HepG2 (cell line): ENCODE results near the gene SLC43A3. TPM values are rescaled to one million over a fixed set of nuclear protein-coding genes. Genes with fewer than 3 reads are reported as not detected.

Source experiments
- ATAC-seq: fragments of 200-7000 bp; cut with Tn5 transposase; 3 replicates; pipeline ENCODE4 v1.9.1; 2020; ENCODE audit warnings: mild to moderate bottlenecking, moderate library complexity
- BruUV-seq: library from RNA; stranded (reverse); fragments of 400-500 nt; replicated peaks from 2 replicates; lab custom pipeline; 2021; lab: Mats Ljungman, UMichigan
- CTCF ChIA-PET: fragments of 300-600 bp; formaldehyde crosslinking; extraction: SDS; loops from one replicate; lab custom pipeline; 2021; ENCODE audit warnings: low total read pairs, inconsistent platforms, low intra/inter-chr PET ratio; lab: Yijun Ruan, JAX
- POLR2A ChIA-PET: fragments of 350-600 bp; sonication (Branson Sonifier 250); formaldehyde crosslinking; loops from one replicate; lab custom pipeline; 2020; ENCODE audit warnings: antibody characterized with exemption, inconsistent platforms; lab: Yijun Ruan, JAX
- DNase-seq: peaks from one replicate; pipeline ENCODE4 v3.0.0-alpha.2; 2015; ENCODE audit warnings: low spot score
- FAIRE-seq: peaks from 3 replicates; lab custom pipeline; 2011; peaks lifted over from hg19 to GRCh38; lab: Jason Lieb, UNC
- H2AFZ ChIP-seq: one replicate; pipeline ENCODE4 v1.6.1; 2011; ENCODE audit warnings: low read length, inconsistent platforms
- H3K27ac ChIP-seq: fragments of 300-600 bp; 3 replicates; pipeline ENCODE4 v1.8.0; 2011; ENCODE audit warnings: mixed run types, mild to moderate bottlenecking, mixed read lengths, low read length, inconsistent platforms; ENCODE audit not compliant: insufficient read depth; ENCODE audit errors: extremely low read length
- H3K27me3 ChIP-seq, 2 experiments: fragments of 200-600 bp in 1 of 2; 2 replicates in 1 of 2; 3 replicates in 1 of 2; pipeline versions ENCODE4 v1.6.0 to v1.8.0; 2011; ENCODE audit warnings: low read length in 2 of 2, mild to moderate bottlenecking in 2 of 2, moderate library complexity in 2 of 2, inconsistent platforms in 1 of 2; ENCODE audit not compliant: insufficient read depth in 2 of 2, control insufficient read depth in 1 of 2
- H3K36me3 ChIP-seq, 2 experiments: fragments of 200-600 bp in 1 of 2; replicated peaks in 1 of 2; 2 replicates in 1 of 2; 3 replicates in 1 of 2; pipeline versions ENCODE4 v1.5.1 to v1.8.0; 2011; ENCODE audit warnings: low read length in 2 of 2, inconsistent platforms in 1 of 2; ENCODE audit not compliant: insufficient read depth in 2 of 2, control insufficient read depth in 1 of 2
- H3K4me1 ChIP-seq: 2 replicates; pipeline ENCODE4 v1.5.1; 2012; ENCODE audit warnings: low read length, inconsistent platforms; ENCODE audit not compliant: insufficient read depth
- H3K4me2 ChIP-seq: 2 replicates; pipeline ENCODE4 v1.6.0; 2011; ENCODE audit warnings: low read depth, low read length, inconsistent platforms
- H3K4me3 ChIP-seq, 3 experiments: fragments of 200-600 bp in 1 of 3; sonication (generic), shearing (Covaris generic) in 1 of 3; replicated peaks in 1 of 3; 2 replicates each; pipeline ENCODE4 v1.5.1; 2011 to 2016; ENCODE audit warnings: low read length in 3 of 3, inconsistent platforms in 2 of 3, low read depth in 2 of 3, mild to moderate bottlenecking in 2 of 3, control low read depth in 1 of 3, mixed read lengths in 1 of 3; ENCODE audit not compliant: insufficient read depth in 1 of 3
- H3K79me2 ChIP-seq: one replicate; pipeline ENCODE4 v1.6.1; 2011; ENCODE audit warnings: low read length, inconsistent platforms; ENCODE audit not compliant: insufficient read depth
- H3K9ac ChIP-seq: 2 replicates; pipeline ENCODE4 v1.6.0; 2011; ENCODE audit warnings: mild to moderate bottlenecking, low read depth, low read length, inconsistent platforms; ENCODE audit not compliant: insufficient read depth
- H3K9me3 ChIP-seq: 2 replicates; pipeline ENCODE4 v1.5.1; 2012; ENCODE audit warnings: mild to moderate bottlenecking, low read length
- H4K20me1 ChIP-seq: 2 replicates; pipeline ENCODE4 v1.6.0; 2011; ENCODE audit warnings: inconsistent platforms, mild to moderate bottlenecking, low read length, moderate library complexity; ENCODE audit not compliant: insufficient read depth
- ARNT2 ChIP-seq: sonication (generic); formaldehyde crosslinking; IDR thresholded peaks from 2 replicates; pipeline ENCODE4 v1.8.0; 2022; ENCODE audit warnings: mild to moderate bottlenecking, low read depth, missing genetic modification reagents, moderate library complexity
- ATM ChIP-seq: fragments of 450-650 bp; IDR thresholded peaks from 2 replicates; pipeline ENCODE4 v1.7.1; 2017; ENCODE audit warnings: mild to moderate bottlenecking, borderline replicate concordance
- GPN1 ChIP-seq: sonication (generic); formaldehyde crosslinking; IDR thresholded peaks from 2 replicates; pipeline ENCODE4 v1.5.1; 2020; ENCODE audit warnings: missing genetic modification reagents, borderline replicate concordance
- ZNF567 ChIP-seq: sonication (generic); formaldehyde crosslinking; IDR thresholded peaks from 2 replicates; pipeline ENCODE4 v1.8.1; 2023; ENCODE audit warnings: mild to moderate bottlenecking, missing genetic modification reagents, borderline replicate concordance
- WGBS: methylation state at CpG from one replicate; pipeline ENCODE4 v1.1.6; 2017; ENCODE audit warnings: low lambda C conversion rate; 5-methylcytosine and 5-hydroxymethylcytosine counted together
- in situ Hi-C: cut with HindIII; loops from 2 replicates; pipeline ENCODE4 v1.10.0; 2017; ENCODE audit warnings: low pct_unique_long_range_greater_than_20kb; ENCODE audit not compliant: extremely low pct_ligation_motif_present
- intact Hi-C: fragments of 100-400 bp; cut with micrococcal nuclease; formaldehyde crosslinking; loops from one replicate; pipeline ENCODE4 v1.10.0; 2022; ENCODE audit not compliant: unreplicated experiment
- polyA plus RNA-seq, 8 experiments: library from polyadenylated mRNA; depleted of rRNA in 3 of 8; stranded (reverse) in 7 of 8; unstranded in 1 of 8; fragments of >200 nt; fragmentation: Illumina TruSeq in 4 of 8; extraction: Trizol in 4 of 8; gene quantifications; 2 replicates each; pipeline versions ENCODE4 v1.2.1 to v1.2.3, GENCODE V29; 2011 to 2016; ENCODE audit warnings: low read depth in 4 of 8, missing spikeins in 1 of 8, mixed read lengths in 1 of 8; ENCODE audit not compliant: insufficient read depth in 1 of 8
- total RNA-seq, 5 experiments: library from RNA; depleted of rRNA; stranded (reverse); fragments of >200 nt; fragmentation: Illumina TruSeq; extraction: Trizol; gene quantifications; 2 replicates each; pipeline ENCODE4 v1.2.3, GENCODE V29; 2016; ENCODE audit warnings: low read depth in 1 of 5
- TF ChIP-seq, protein P1 (sequence below): sonication (generic); formaldehyde crosslinking; IDR thresholded peaks from 2 replicates; pipeline ENCODE4 v1.5.0; 2020; ENCODE audit warnings: mild to moderate bottlenecking, missing genetic modification reagents, moderate library complexity
- TF ChIP-seq, protein P2 (sequence below): sonication (generic); formaldehyde crosslinking; IDR thresholded peaks from 2 replicates; pipeline ENCODE4 v1.5.0; 2020; ENCODE audit warnings: missing genetic modification reagents

Gene SLC43A3
- total and polyA plus RNA-seq, 2 of the 13 experiments (the other 11 are each of a cell fraction or from before 2014, with no cell fraction given), result 2.6 TPM; not detected in 1

DNA sequence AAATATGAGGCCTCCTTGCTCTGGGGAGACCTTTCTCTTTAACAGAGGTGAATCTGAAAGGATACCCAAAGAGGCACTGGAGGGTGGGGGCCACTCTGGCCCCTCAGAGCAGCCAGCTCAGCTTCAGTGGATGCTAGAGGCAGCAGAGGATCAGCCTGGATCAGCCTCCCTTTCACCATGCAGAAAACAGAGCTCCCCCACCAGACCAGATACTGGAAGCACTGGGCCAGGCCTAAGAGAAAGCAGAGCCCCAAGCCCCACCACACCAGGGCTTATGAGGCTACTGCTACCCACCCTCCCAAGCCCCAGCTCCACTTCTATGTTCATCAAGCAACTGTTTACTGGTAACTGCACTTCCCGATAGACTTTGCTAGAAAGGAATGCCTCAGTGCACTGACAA, 4.0 kb upstream of the SLC43A3 start:
- POLR2A ChIA-PET, result no interaction called here
- Histone ChIP-seq H2AFZ (no peak overlapping the region), H3K27ac (no peak overlapping the region), H3K4me3 (no peak overlapping the region), H4K20me1 (no peaks in the 10 kb centered on the region), H3K79me2 (no peaks in the 10 kb centered on the region), H3K4me1 (peaks cover 76% of the 10 kb centered on the region), H3K4me2 (no peak overlapping the region), H3K36me3 (no peaks in the 10 kb centered on the region), H3K27me3 (peaks cover 0 to 2% of the 10 kb centered on the region in 2 experiments; a peak in 1 of 5 replicates), H3K9ac (no peak overlapping the region), H3K9me3 (no peaks in the 10 kb centered on the region)
- TF ChIP-seq ZNF567 (CRISPR knock-in tag), result no peak
- TF ChIP-seq, protein P1, sequence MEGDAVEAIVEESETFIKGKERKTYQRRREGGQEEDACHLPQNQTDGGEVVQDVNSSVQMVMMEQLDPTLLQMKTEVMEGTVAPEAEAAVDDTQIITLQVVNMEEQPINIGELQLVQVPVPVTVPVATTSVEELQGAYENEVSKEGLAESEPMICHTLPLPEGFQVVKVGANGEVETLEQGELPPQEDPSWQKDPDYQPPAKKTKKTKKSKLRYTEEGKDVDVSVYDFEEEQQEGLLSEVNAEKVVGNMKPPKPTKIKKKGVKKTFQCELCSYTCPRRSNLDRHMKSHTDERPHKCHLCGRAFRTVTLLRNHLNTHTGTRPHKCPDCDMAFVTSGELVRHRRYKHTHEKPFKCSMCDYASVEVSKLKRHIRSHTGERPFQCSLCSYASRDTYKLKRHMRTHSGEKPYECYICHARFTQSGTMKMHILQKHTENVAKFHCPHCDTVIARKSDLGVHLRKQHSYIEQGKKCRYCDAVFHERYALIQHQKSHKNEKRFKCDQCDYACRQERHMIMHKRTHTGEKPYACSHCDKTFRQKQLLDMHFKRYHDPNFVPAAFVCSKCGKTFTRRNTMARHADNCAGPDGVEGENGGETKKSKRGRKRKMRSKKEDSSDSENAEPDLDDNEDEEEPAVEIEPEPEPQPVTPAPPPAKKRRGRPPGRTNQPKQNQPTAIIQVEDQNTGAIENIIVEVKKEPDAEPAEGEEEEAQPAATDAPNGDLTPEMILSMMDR (CRISPR knock-in tag), result peak; percentile 27
- TF ChIP-seq ATM, result no peak
- no peak for TF ChIP-seq ARNT2 (CRISPR knock-in tag)
- no peak for TF ChIP-seq GPN1 (CRISPR knock-in tag)
- TF ChIP-seq, protein P2, sequence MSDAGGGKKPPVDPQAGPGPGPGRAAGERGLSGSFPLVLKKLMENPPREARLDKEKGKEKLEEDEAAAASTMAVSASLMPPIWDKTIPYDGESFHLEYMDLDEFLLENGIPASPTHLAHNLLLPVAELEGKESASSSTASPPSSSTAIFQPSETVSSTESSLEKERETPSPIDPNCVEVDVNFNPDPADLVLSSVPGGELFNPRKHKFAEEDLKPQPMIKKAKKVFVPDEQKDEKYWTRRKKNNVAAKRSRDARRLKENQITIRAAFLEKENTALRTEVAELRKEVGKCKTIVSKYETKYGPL (CRISPR knock-in tag), result no peak
- intact Hi-C loops (no loop called here), in situ Hi-C loops (no loop called here)
- ATAC-seq (peak; percentile 70), FAIRE-seq (no peak), DNase-seq (no peak)
- CTCF ChIA-PET, result no interaction called here
- WGBS, result 15% methylated on average over 1 of the region's 1 CpG
- BruUV-seq, result no TSS peak
